NCI-H146 treated with DMSO at 0.1 percent for 48 hours (cell line): ENCODE results near the gene ABCC1.
"Not testable (repeated sequence)": the region's sequence is repeated elsewhere in the genome, so short reads cannot be mapped to it uniquely, and the experiment has no call there.

ENCODE experiments used
- DNase-seq: peaks from one replicate; lab custom pipeline; 2025; ENCODE audit not compliant: unreplicated experiment; lab: John Stamatoyannopoulos, UW

ABCC1 gene

DNA sequence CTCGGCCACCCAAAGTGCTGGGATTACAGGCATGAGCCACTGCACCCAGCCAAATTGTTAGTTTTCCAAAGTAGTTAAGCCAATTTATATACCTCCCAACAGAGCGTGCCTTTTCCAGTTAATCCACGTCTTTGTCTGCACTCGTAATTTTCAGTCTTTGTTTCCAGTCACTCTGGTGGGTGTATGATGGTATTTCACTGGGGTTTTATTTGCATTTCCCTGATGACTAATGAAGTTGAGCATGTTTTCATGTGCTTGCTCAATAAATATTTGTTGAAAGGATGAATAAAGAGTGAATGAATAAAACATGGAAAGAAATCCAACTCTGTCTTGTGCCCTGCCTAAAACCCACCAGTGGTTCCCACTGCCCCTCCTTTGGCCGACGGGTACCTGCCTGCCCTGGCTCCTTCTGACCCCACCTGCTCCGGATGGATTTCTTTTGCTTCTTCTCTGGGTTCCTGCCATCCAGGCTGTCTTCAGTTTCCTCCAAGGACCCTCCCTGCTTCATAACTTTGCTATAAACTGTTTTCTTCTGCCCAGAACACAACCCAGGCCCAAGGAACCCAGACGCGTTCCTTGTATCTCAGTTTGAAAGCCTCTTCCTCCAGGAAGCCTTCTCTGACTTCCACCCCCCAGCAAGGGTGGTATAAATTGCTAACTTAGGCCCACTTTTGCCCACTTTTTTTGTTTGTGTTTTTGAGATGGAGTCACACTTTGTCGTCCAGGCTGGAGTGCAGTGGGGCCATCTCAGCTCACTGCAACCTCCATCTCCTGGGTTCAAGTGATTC lies 3.0 kb upstream of the ABCC1 start:
- peak; percentile 58 for DNase-seq

DNA sequence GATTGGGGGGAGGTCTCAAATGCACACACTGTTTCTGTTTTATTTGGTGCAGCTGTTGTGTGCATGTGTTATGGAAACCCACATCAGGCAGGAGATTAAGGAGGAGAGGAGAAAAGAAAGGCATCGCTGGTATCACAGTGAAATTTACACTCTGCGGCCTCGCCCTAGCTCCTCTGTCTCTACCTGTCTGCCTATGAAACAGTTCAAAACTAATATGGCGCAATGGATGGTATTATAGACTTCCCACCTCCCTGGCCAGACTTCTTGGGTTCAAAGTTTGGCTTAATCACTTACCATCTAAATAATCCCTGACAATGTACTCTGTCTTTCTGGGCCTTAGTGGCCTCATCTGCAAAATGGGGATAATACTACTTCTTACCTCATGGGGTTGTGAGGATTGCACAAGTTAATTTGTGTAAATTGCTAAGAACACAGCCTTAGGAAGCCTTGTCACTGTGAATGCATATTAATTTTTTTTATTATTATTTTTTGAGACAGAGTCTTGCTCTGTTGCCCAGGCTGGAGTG lies 1.4 kb upstream of the ABCC1 start:
- DNase-seq = no peak

DNA sequence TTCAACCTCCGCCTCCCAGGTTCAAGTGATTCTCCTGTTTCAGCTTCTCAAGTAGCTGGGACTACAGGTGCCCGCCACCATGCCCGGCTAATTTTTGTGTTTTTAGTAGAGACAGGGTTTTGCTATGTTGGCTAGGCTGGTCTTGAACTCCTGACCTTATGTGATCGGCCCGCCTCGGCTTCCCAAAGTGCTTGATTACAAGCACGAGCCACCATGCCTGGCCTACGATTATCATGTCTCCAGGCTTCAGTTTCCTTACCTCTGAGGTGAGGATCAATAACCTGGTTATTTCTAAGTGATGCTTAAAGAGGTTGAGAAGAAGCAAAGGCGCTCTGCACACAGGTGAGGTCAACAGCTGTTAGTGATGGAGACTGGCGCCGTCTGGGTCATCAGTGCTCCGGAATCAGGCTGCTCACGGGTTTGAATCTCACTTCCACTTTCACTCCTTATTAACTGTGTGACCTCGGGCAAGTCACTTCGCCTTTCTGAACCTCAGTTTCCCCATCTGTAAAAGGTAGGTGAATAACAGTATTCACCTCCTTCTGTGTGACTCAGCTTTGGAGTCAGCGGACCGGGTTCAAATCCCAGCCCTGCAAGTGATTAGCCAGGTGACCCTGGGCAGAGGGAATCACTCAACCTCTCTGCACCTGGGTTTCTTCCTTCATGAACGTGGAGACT lies 745 bp upstream of the ABCC1 start:
- DNase-seq = no peak

GRCh38 chr16:15950161-15950854 lies 892 bp downstream of the ABCC1 start:
- peak; percentile 12 for DNase-seq

DNA sequence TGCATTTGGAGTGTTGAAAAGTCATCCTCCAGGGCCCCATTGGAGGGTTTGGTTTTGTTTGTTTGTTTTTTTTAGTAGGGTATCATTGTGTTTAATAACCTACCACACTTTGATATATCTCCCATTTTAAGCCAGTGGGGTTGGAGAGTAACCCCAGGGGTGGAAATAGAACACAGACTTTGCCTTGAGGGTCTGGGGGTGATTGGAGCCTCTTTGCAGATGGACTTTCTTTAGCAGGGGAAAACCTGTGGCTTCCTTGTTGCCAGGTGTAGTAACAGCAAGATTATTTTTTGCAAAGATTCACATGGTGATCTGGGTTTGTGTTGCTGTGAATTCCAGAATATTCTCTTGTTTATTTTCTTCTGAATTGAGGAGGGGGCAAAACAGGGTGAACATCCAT lies 1.5 kb downstream of the ABCC1 start:
- DNase-seq = no peak

DNA sequence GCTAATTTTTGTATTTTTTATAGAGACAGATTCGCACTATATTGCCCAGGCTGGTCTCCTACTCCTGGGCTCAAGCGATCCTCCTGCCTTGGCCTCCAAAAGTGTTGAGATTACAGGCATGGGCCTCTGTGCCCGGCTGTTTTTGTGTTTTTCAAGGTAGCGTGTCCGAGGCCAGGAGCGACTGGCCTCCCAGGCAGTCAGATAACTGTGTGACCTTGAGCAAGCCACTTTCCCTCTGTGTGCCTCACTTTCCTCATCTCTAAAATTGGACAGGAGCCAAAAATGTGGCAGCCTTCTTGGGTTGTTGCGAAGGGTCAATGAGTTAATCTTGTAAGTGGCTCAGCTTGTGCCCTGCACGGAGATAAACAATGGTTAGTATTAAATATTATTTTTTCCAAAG lies 2.4 kb downstream of the ABCC1 start:
- DNase-seq = no peak

DNA sequence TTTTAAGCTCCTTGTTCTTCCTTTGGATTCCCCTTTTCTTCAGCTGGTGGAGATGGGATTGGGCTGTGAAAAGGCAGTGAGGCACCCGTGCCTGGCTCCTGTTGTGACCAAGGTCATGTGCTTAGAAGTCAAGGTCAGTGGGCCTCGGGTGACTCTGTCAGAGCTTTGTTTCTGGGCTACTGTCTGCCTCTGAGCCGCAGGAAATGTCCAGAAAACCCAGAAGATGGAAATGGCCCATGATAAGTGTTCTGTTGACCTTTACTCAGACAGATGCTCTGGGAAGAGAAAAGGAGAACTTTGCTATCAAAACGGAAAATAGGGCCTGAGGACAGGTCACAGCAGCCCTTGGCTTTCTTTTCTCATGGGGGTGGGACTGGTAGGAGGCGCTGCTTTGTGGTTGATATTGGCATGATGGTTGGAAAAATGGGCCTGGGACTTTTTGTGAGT lies 2.9 kb downstream of the ABCC1 start:
- no peak for DNase-seq

DNA sequence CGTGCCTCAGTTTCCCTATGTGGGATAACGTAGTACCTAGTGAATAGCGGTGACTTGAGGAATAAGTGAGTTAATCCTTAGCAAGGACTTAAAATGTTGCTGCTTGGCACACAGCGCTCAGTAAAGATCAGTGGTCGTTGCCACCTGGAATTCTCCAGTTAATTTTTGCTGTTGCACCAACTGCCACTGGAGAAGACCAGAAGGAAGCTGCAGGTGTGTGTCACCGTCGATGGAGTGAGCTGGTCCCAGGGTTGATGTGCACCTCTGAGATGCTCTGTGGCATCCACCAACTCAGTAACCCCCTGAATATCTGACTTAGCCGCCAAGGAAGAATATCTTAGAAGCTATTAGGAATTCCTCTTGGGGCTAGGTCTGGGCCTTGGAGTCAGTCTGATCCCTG lies 4.1 kb downstream of the ABCC1 start:
- no peak for DNase-seq

GRCh38 chr16:15953929-15954813 lies 4.8 kb downstream of the ABCC1 start:
- no peak for DNase-seq

DNA sequence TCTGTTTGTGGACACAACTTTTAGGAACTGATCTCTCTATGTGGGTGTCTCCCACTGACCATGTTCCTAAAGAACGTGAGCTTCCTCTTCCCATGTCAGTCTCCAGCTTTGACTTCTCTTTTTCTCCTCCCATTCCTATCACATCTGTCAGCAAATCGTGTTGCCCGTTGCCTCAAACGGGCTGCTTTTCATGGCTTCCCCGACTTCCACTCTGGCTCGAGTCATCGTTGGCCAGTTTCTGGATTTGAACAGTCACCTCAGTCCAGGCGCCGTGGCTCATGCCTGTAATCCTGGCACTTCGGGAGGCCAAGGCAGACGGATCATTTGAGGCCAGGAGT lies 5.4 kb downstream of the ABCC1 start:
- no peak for DNase-seq

DNA sequence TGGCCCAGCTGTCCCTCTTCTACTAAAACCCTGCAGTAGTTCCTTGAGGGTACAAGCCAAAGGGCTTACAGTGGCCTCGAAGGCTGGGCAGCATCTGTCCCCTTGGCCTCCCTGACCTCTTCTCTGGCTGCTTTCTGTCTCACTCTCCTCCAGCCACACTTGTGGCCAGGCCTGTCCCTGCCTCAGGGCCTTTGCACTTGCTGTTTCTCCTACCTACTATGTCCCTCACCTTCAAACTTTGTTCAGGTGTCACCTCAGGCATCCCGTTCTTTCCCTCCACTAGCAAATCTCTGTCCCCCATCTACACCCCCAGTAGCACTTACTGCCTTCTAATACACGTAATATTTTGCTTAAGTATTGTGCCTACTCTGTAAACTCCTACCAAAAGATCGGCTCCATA lies 6.0 kb downstream of the ABCC1 start:
- no peak for DNase-seq

DNA sequence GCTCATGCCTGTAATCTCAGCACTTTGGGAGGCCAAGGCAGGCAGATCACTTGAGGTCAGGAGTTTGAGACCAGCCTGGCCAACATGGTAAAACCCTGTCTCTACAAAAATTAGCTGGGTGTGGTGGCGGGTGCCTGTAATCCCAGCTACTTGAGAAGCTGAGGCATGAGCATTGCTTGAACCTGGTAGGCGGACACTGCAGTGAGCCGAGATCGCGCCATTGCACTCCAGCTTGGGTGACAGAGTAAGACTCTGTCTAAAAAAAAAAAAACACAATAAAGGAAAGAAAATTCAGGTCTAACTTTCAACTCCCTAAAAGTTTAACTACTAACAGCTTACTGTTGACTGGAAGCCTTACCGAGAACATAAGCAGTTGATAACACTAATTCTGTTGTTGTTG lies 6.7 kb downstream of the ABCC1 start:
- DNase-seq = not testable (repeated sequence)

DNA sequence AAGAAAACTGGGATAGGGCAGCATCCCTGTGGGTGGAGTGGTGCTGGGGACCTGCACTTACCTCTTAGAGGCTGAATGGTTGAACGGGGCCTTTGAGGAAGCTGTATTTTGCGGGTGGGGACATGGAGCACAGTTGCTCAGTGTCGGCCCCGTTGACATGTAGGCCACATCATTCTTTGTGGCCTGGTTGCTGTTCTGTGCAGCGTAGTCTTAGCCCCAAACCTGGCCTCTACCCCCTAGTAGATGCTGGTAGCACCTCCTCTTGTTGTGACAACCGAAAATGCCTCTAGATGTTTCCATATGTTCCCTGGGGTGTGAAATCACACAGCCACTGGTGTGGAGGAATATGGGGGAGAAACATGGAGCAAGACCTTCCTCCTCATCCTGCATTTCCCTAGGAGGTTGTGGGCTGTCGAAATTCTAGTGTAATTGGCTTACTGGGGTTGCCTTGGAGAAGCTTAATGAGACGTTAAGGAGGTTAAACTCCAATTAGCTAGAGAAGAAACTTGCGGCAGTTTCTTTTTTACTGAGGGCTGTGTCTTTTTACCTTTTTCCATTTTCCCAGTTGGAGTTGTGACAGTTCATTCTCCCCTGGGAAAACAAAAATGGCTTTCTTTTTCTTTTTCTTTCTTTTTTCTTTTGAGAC lies 9.4 kb downstream of the ABCC1 start:
- DNase-seq = no peak

- no peak for DNase-seq
These were observed 10.9 kb downstream of the ABCC1 start for GRCh38 chr16:15960124-15960971.

- no peak for DNase-seq
These were observed 11.7 kb downstream of the ABCC1 start for GRCh38 chr16:15961060-15961511.

GRCh38 chr16:15961571-15962090 lies 12.2 kb downstream of the ABCC1 start:
- no peak for DNase-seq

DNA sequence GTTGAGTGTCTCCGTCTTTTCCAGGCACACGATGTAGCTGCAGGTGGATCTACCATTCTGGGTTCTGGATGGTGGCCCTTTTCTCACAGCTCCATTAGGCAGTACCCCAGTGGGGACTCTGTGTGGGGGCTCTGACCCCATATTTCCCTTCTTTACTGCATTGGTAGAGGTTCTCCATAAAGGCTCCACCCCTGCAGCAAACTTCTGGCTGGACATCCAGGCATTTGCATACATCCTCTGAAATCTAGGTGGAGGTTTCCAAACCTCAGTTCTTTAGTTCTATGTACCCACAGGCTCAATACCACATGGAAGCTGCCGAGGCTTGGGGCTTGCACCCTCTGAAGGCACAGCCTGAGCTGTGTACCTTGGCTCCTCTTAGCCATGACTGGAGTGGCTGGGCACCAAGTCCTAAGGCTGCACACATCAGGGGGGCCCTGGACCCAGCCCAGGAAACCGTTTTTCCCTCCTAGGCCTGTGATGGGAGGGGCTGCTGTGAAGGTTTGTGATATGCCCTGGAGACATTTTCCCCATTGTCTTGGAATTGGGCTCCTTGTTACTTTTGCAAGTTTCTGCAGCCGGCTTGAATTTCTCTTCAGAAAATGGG lies 14.0 kb downstream of the ABCC1 start:
- DNase-seq = no peak

DNA sequence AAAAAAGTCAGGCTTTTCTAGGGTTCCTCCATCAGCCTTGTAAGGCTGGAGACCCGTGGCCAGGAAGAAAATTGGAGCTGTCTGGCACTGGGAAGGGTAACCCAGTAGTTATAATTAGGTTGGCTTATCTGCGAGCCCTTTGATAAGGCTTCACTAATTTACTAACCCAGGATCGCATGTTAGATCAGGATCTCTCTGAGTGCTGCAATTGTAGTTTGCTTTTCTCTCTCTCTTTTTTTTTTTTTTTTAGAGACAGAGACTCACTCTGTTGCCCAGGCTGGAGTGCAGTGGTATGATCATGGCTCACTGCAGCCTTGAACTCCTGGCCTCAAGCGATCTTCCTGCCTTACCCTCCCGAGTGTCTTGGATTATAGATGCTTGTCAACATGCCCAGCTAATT lies 17.0 kb downstream of the ABCC1 start:
- DNase-seq = no peak
